IPS-11a (cell line): ENCODE measurements around the gene MAP3K7CL.
"Not testable (repeated sequence)": the region's sequence is repeated elsewhere in the genome, so short reads cannot be mapped to it uniquely, and the experiment has no call there.

Experiments used
- H3K4me3 ChIP-seq: one replicate; pipeline ENCODE4 v1.5.1; 2013; ENCODE audit warnings: low read depth, low read length, control low read depth

MAP3K7CL gene

GRCh38 chr21:29166853-29167252, 36.4 kb downstream of the MAP3K7CL start:
- H3K4me3 ChIP-seq, result no peak overlapping the region

GRCh38 chr21:29167481-29167880, 37.0 kb downstream of the MAP3K7CL start:
- H3K4me3 ChIP-seq, result not testable (repeated sequence)

GRCh38 chr21:29168891-29169315, 38.5 kb downstream of the MAP3K7CL start:
- H3K4me3 ChIP-seq, result no peak overlapping the region

GRCh38 chr21:29170944-29171343, 40.5 kb downstream of the MAP3K7CL start:
- no peak overlapping the region for H3K4me3 ChIP-seq

- H3K4me3 ChIP-seq, result no peak overlapping the region
Observed at GRCh38 chr21:29172282-29172681, 41.8 kb downstream of the MAP3K7CL start.

- H3K4me3 ChIP-seq, result no peak overlapping the region
Observed at GRCh38 chr21:29174607-29175013, 44.2 kb downstream of the MAP3K7CL start.

GRCh38 chr21:29175408-29176134, 45.1 kb downstream of the MAP3K7CL start:
- no peak overlapping the region for H3K4me3 ChIP-seq

GRCh38 chr21:29176471-29177120, 46.2 kb downstream of the MAP3K7CL start:
- H3K4me3 ChIP-seq, result no peak overlapping the region

GRCh38 chr21:29177800-29178199, 47.4 kb downstream of the MAP3K7CL start:
- no peak overlapping the region for H3K4me3 ChIP-seq

- H3K4me3 ChIP-seq, result no peak overlapping the region
Observed at GRCh38 chr21:29178926-29179325, 48.5 kb downstream of the MAP3K7CL start.

GRCh38 chr21:29179503-29179902, 49.1 kb downstream of the MAP3K7CL start:
- no peak overlapping the region for H3K4me3 ChIP-seq

GRCh38 chr21:29181799-29182470, 51.5 kb downstream of the MAP3K7CL start:
- H3K4me3 ChIP-seq, result no peak overlapping the region

GRCh38 chr21:29182691-29183092, 52.2 kb downstream of the MAP3K7CL start:
- no peak overlapping the region for H3K4me3 ChIP-seq

- no peak overlapping the region for H3K4me3 ChIP-seq
Observed at GRCh38 chr21:29184037-29184436, 53.6 kb downstream of the MAP3K7CL start.

- H3K4me3 ChIP-seq, result no peak overlapping the region
Observed at GRCh38 chr21:29185172-29185571, 54.7 kb downstream of the MAP3K7CL start.

- H3K4me3 ChIP-seq, result no peak overlapping the region
Observed at GRCh38 chr21:29185633-29186032, 55.2 kb downstream of the MAP3K7CL start.

- no peak overlapping the region for H3K4me3 ChIP-seq
Observed at GRCh38 chr21:29186246-29186645, 55.8 kb downstream of the MAP3K7CL start.

- no peak overlapping the region for H3K4me3 ChIP-seq
Observed at GRCh38 chr21:29187944-29188343, 57.5 kb downstream of the MAP3K7CL start.

- H3K4me3 ChIP-seq, result no peak overlapping the region
Observed at GRCh38 chr21:29189353-29189752, 58.9 kb downstream of the MAP3K7CL start.

GRCh38 chr21:29190923-29191331, 60.5 kb downstream of the MAP3K7CL start:
- H3K4me3 ChIP-seq, result no peak overlapping the region

- H3K4me3 ChIP-seq, result no peak overlapping the region
Observed at GRCh38 chr21:29193072-29193471, 62.6 kb downstream of the MAP3K7CL start.

GRCh38 chr21:29193901-29194300, 63.5 kb downstream of the MAP3K7CL start:
- no peak overlapping the region for H3K4me3 ChIP-seq
